Cerebellar cortex (tissue), 1 donor: ENCODE results near the gene SIGLECL1.
A peak's percentile ranks its signal among the peaks of the same experiment; 100 is the strongest.

ENCODE experiments used
- DNase-seq: peaks from one replicate; pipeline ENCODE4 v3.0.0-alpha.2; 2015; ENCODE audit warnings: low spot score

Gene SIGLECL1

GRCh38 chr19:51253088-51253806 lies 2.4 kb downstream of the SIGLECL1 start:
- DNase-seq, result no peak

- no peak for DNase-seq
Observed at GRCh38 chr19:51256155-51256625, 5.3 kb downstream of the SIGLECL1 start.

GRCh38 chr19:51257471-51257870 lies 6.6 kb downstream of the SIGLECL1 start:
- no peak for DNase-seq

DNA sequence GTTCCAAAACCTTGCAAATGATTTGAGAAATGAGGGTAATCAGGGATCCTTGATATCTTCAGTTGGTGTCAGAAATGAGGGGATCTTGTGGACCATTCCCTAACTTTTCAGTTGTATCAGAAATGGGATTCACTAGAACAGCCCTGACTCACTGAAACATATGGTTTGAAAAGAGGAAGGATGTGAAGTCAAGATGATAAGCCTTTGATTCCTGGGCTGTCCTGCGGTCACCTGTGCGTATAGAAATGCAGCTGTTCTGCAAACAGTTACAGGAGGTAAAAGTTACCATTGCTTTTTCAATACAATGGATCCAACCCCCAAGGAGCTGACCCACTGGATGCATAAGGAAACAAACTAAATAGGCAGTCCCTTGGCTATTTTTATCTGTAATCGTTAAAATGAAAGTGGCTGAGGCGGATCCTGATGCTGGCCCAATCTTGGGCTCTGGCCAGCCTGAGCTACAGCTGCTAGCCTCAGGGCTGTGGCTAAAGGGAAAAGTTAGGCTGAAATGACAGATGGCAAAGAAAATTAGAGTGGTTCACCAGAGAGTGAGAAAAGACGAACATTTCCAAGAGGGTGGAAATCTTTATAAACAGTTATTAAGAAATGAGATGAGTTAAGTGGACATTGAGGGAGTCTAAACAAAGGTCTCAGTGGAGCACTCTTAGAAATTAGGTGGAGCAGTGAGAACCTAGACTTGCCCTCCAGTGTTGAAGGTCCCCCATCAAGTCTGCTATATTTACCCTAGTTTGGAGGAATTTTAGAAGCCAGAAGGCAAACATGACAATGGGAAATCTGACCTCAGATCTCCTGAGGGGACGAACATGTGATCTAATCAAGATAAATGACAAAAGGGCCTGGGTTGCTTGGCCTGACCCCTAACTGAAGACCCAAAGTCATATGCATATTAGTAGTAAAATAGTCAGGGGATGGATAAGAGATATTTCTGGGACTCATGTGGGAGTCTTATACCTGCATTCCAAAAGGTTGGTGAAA lies 7.6 kb downstream of the SIGLECL1 start:
- DNase-seq, result no peak

- peak; percentile 91 for DNase-seq
Observed at GRCh38 chr19:51259348-51260245, 8.7 kb downstream of the SIGLECL1 start.

DNA sequence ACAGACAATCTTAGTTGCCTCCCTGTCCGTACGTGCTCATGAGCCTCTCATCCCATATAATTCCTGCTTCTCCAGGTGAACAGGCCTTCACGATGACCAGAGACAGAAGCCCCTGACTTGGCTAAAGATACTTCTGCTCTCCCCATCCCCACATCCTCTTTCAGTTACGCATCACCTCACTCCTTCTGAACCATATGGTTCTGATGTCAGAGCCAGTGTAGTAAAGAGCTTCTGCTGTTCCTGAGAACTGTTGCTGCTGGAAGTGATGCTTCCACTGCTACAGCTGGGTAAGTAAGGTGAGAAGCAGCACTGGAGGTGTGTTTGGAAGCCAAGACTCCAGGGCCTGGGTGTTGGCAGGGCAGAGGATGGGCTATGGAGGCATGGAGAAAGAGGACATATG lies 12.9 kb downstream of the SIGLECL1 start:
- DNase-seq, result no peak

GRCh38 chr19:51271067-51271466 lies 20.2 kb downstream of the SIGLECL1 start:
- peak; percentile 42 for DNase-seq

DNA sequence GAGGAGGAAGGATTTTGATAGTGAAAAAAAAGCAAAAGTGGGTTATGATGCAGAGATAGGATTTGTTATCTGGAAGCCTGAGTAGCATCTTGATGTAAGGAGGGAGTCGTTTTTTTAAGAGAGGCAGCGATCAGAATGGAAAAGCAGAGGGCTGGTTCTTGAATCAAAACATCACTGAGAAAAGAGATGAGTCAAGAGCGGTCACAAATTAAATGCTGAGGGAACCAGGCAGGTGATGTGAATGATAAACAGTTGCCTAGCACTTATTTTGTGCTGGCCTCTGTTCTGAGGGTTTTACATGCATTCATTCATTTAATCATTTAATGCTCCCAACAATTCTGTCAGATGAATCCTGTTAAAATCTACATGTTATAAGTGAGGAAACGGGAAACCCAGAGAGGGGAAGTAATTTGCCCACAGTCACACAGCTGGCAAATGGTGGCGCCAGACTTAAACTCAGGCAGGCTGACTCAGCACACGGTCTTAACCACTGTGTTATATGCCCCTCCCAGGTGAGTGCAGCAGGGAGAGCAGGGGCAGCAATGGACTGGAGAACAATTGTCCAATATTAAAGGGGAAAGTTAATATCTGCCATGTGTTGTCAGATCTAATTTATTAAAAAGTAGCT lies 21.4 kb downstream of the SIGLECL1 start:
- DNase-seq, result no peak

- no peak for DNase-seq
Observed at GRCh38 chr19:51274049-51274770, 23.3 kb downstream of the SIGLECL1 start.

DNA sequence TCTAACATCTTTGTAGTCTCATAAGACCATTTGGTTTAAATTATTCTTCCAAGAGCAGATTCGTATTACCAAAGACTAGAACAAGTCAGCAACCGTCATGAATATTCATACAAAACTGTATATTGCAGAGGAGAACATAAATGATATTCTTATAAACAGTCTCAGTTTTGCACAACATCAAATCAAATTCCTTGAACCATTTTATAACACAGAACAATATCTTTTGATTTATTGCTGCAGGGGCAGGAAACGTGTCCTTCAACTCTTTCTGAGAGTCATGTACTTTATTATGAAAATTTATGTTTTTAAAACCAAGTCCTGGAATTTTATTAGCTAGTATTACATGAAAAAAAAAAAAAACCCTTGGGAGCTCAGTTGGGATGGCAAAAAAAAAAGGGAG lies 26.2 kb downstream of the SIGLECL1 start:
- no peak for DNase-seq

GRCh38 chr19:51282335-51282734 lies 31.5 kb downstream of the SIGLECL1 start:
- DNase-seq, result no peak

DNA sequence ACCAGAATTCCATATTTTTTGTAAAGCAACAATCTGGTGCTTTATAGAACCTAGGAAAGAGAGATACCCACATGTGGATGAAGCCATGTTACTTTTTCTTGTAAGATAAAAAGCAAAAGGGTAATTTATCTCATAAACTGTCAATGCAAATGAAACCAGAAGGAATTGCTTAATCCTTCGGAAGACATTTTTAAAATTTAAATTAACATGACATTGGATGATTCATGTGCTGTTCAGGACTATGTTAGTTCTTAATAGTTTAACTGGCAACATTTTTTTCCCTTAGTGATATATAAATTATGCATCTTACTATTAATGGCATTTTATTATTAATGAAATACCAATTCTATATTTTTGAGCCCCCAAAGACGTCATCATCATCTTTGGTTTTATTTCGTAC lies 34.8 kb downstream of the SIGLECL1 start:
- DNase-seq, result no peak

GRCh38 chr19:51289635-51290034 lies 38.8 kb downstream of the SIGLECL1 start:
- no peak for DNase-seq

DNA sequence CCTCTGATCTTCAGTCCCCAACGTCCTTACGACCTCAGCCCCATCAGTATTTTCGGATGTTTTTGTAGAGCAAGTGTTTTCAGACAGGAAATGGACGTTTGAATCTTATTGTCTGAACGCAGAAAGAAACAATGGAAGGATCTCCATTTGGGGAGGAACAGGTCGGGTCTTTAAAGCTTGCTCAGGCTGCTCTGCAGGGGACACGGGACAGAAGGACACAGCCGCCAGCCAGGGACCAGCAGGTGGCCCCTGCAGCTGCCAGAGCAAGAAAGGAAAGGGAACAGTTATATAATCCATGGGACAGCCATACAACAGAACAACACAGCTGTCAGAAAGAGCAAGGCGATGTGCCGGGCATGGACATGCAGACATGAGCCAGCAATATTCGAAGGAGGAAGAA lies 42.1 kb downstream of the SIGLECL1 start:
- peak; percentile 79 for DNase-seq

- DNase-seq, result no peak
Observed at GRCh38 chr19:51293571-51294210, 42.8 kb downstream of the SIGLECL1 start.

- no peak for DNase-seq
Observed at GRCh38 chr19:51294211-51294976, 43.5 kb downstream of the SIGLECL1 start.

- no peak for DNase-seq
Observed at GRCh38 chr19:51294977-51295375, 44.1 kb downstream of the SIGLECL1 start.

GRCh38 chr19:51295382-51296126 lies 44.7 kb downstream of the SIGLECL1 start:
- DNase-seq, result no peak
